ENCODE data around the gene GLG1. TPM values are rescaled to one million over a fixed set of nuclear protein-coding genes. Genes with fewer than 3 reads are reported as not detected.

GLG1 gene
- total RNA-seq, 4 donors from 2014 or later = 53.0 to 272 (median 127) TPM

GRCh38 chr16:74575807-74576643, 30.9 kb downstream of the GLG1 start:
- no peak for DNase-seq
- TF ChIP-seq POLR2A (IDR thresholded peaks at IDR 0.05) (no peak), CTCF (IDR thresholded peaks at IDR 0.05) (no peak)
- no peaks in the 10 kb centered on the region for H3K4me1 ChIP-seq
- H3K4me3 ChIP-seq = no peak overlapping the region
- no peaks in the 10 kb centered on the region for H3K9me3 ChIP-seq
- no peaks in the 10 kb centered on the region for H3K27me3 ChIP-seq
- intact Hi-C loops (cut with DNase I; ENCODE audit: low total_unique reads) = no loop called here
- no peak overlapping the region for H3K27ac ChIP-seq
- H3K36me3 ChIP-seq = no peaks in the 10 kb centered on the region

- no peak overlapping the region for H3K4me3 ChIP-seq
- H3K27ac ChIP-seq = no peak overlapping the region
- no peaks in the 10 kb centered on the region for H3K9me3 ChIP-seq
- no peak for DNase-seq
- H3K4me1 ChIP-seq = no peaks in the 10 kb centered on the region
- H3K27me3 ChIP-seq = no peaks in the 10 kb centered on the region
- H3K36me3 ChIP-seq = no peaks in the 10 kb centered on the region
- no peak for TF ChIP-seq CTCF (IDR thresholded peaks at IDR 0.05)
- no peak for TF ChIP-seq POLR2A (IDR thresholded peaks at IDR 0.05)
- intact Hi-C loops (cut with DNase I; ENCODE audit: low total_unique reads) = no loop called here
Observed at GRCh38 chr16:74575175-74575806, 31.6 kb downstream of the GLG1 start.

GRCh38 chr16:74574146-74574545, 32.8 kb downstream of the GLG1 start:
- Histone ChIP-seq H3K27ac (no peak overlapping the region), H3K9me3 (no peaks in the 10 kb centered on the region), H3K36me3 (no peaks in the 10 kb centered on the region), H3K4me3 (no peak overlapping the region), H3K27me3 (no peaks in the 10 kb centered on the region), H3K4me1 (no peaks in the 10 kb centered on the region)
- DNase-seq = no peak
- TF ChIP-seq CTCF (IDR thresholded peaks at IDR 0.05) (no peak), POLR2A (IDR thresholded peaks at IDR 0.05) (no peak)
- intact Hi-C loops (cut with DNase I; ENCODE audit: low total_unique reads) = no loop called here

GRCh38 chr16:74573622-74574021, 33.3 kb downstream of the GLG1 start:
- Histone ChIP-seq H3K27me3 (no peaks in the 10 kb centered on the region), H3K9me3 (no peaks in the 10 kb centered on the region), H3K4me3 (no peak overlapping the region), H3K36me3 (no peaks in the 10 kb centered on the region), H3K27ac (no peak overlapping the region), H3K4me1 (no peaks in the 10 kb centered on the region)
- no peak for DNase-seq
- intact Hi-C loops (cut with DNase I; ENCODE audit: low total_unique reads) = no loop called here
- no peak for TF ChIP-seq POLR2A (IDR thresholded peaks at IDR 0.05)
- no peak for TF ChIP-seq CTCF (IDR thresholded peaks at IDR 0.05)
